PC-9 (cell line): ENCODE measurements around the gene ADGRL3.

Source experiments
- EZH2 ChIP-seq: fragments of 200-600 bp; sonication (generic); IDR thresholded peaks from 2 replicates; pipeline ENCODE4 v1.8.0; 2017; ENCODE audit warnings: antibody characterized with exemption, low read depth
- TF ChIP-seq, protein P1 (sequence below): fragments of 200-600 bp; sonication (generic); conservative IDR thresholded peaks from 2 replicates; pipeline ENCODE4 v1.6.1; 2017; ENCODE audit warnings: mixed run types, antibody characterized with exemption, mild to moderate bottlenecking, moderate library complexity

DNA sequence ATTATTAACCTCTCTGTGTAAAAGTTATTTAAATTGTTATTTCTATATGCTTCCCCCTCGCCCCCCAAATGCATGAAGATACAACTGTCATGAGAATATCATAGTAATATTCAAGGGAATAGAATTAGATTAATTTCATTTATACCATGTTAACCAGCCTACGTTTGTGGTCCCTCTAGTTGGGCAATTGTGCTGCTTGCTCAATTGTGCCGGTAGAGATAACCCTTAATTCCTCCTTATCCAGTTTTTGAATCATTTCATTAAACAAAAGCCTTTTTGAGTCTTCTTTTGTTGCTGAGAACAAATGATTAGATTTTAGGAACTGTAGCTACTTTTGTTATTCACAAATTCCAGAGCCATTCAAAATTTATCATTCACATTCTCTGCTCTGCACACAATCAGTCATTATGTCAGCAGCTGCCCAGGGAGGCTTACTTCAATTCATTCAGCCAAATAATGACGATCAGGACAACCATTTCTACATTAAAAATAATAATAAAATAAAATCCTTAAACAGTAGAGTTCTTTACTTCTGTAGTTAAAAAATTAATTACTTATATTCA, 98.1 kb downstream of the ADGRL3 start:
- TF ChIP-seq, protein P1, sequence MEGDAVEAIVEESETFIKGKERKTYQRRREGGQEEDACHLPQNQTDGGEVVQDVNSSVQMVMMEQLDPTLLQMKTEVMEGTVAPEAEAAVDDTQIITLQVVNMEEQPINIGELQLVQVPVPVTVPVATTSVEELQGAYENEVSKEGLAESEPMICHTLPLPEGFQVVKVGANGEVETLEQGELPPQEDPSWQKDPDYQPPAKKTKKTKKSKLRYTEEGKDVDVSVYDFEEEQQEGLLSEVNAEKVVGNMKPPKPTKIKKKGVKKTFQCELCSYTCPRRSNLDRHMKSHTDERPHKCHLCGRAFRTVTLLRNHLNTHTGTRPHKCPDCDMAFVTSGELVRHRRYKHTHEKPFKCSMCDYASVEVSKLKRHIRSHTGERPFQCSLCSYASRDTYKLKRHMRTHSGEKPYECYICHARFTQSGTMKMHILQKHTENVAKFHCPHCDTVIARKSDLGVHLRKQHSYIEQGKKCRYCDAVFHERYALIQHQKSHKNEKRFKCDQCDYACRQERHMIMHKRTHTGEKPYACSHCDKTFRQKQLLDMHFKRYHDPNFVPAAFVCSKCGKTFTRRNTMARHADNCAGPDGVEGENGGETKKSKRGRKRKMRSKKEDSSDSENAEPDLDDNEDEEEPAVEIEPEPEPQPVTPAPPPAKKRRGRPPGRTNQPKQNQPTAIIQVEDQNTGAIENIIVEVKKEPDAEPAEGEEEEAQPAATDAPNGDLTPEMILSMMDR, result no peak
- TF ChIP-seq EZH2, result no peak
